ENCODE results near the gene CCDC158. TPM values are rescaled to one million over a fixed set of nuclear protein-coding genes. Genes with fewer than 3 reads are reported as not detected.

The CCDC158 gene
- total and polyA plus RNA-seq, 7 donors, result 0.17 to 0.32 (median 0.17) TPM; not detected in 4

DNA sequence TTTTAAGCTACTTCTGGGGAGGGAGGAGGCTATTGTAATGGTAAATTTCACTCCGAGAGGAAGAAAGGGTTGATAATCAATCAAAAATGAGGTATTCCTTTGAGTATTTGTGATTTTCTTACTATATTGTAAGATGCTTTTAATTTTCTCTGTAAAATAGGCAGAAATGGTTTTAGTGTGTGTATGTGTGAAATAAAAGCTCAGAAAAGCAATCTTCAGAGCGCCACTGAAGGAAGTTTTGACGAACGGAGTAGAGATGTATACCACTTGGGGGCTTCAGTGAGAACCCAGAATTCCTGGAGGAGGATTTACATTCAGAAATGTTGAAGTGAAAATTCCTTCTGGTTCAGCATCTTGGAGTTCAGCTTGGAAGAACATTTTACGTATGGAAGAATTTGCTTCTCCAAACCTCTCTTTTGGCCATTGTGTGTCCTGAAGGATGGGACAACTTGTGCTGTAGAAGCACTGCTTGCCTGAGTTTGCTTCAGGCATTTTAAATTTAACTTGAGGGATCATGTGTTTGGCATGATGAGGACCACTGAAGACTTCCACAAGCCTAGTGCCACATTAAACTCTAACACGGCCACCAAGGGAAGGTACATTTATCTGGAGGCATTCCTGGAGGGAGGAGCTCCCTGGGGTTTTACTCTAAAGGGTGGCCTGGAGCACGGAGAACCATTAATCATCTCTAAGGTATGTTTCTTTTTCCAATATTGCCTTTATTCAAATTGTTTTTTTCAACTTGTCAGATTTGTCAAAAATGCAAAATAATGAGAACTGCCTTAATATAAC is 14.8 kb upstream of the CCDC158 start:
- Histone ChIP-seq H3K36me3 (ENCODE audit: insufficient read depth in 1 of 2, low read depth in 1 of 2) (no peaks in the 10 kb centered on the region), H3K4me1 (no peaks in the 10 kb centered on the region), H3K27me3 (ENCODE audit: insufficient read depth in 3 of 3, low read length in 2 of 3) (no peaks in the 10 kb centered on the region), H3K27ac (no peak overlapping the region), H3K9me3 (no peaks in the 10 kb centered on the region), H3K4me3 (peak overlapping the region; percentile 40)
- ATAC-seq (no peak), DNase-seq (no peak)
- intact Hi-C loops (cut with DNase I), result loop anchor here (10.0 kb wide), 2 partner anchors 329 to 769 kb away; no protein-coding TSS in a partner anchor
- TF ChIP-seq, protein P1, sequence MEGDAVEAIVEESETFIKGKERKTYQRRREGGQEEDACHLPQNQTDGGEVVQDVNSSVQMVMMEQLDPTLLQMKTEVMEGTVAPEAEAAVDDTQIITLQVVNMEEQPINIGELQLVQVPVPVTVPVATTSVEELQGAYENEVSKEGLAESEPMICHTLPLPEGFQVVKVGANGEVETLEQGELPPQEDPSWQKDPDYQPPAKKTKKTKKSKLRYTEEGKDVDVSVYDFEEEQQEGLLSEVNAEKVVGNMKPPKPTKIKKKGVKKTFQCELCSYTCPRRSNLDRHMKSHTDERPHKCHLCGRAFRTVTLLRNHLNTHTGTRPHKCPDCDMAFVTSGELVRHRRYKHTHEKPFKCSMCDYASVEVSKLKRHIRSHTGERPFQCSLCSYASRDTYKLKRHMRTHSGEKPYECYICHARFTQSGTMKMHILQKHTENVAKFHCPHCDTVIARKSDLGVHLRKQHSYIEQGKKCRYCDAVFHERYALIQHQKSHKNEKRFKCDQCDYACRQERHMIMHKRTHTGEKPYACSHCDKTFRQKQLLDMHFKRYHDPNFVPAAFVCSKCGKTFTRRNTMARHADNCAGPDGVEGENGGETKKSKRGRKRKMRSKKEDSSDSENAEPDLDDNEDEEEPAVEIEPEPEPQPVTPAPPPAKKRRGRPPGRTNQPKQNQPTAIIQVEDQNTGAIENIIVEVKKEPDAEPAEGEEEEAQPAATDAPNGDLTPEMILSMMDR (IDR thresholded peaks at IDR 0.05), result no peak
- WGBS, 3 donors, result 56 to 63% (median 61%) methylated on average over 7 of the region's 7 CpGs

DNA sequence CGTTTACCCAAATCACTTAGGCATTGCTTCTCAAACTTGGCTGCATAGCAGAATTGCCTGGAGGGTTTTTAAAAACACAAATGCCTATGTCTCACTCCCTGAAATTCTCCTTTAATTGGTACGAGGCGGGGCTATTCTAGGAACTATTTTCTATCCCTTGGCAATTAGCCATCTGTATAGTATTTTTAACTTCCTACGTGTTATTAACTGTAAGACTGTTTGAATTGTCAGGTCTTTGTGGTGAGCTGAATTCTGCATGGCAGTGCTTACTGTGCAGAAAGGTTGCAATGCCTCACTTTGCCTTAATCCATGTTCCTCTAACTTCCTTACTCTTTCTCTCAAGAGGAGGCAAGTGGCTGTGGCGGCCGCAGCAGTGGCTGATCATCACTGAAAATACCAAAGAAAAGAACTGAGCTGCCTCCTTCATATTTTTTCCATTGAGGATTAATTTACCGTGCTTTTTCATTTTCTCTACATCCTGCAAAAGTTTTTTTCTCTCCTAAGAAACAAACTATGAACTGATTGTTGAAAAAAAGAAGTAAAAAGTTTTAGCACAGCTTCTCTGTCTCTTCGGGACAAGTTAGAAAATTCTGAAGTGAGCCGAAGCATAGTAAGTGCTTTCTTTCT is 14.1 kb upstream of the CCDC158 start, which contains the start of gene SHROOM3:
Gene SHROOM3, plus strand, starts transcription at position 329 of the 627 bp plus-strand sequence. CDS start 824 bp downstream, outside the sequence.
- TF ChIP-seq, protein P1 (IDR thresholded peaks at IDR 0.05), result no peak
- Histone ChIP-seq H3K4me1 (no peaks in the 10 kb centered on the region), H3K27me3 (ENCODE audit: insufficient read depth in 3 of 3, low read length in 2 of 3) (no peaks in the 10 kb centered on the region), H3K36me3 (ENCODE audit: insufficient read depth in 1 of 2, low read depth in 1 of 2) (no peaks in the 10 kb centered on the region), H3K9me3 (no peaks in the 10 kb centered on the region), H3K4me3 (peak within 1 kb of the TSS; percentile 40), H3K27ac (no peak within 1 kb of the TSS)
- intact Hi-C loops (cut with DNase I), result loop anchor here (5.0 to 10.0 kb wide), 4 partner anchors 67 to 770 kb away; no protein-coding TSS in a partner anchor
- DNase-seq, result no peak
- 31 to 39% (median 38%) methylated on average over 9 of the region's 9 CpGs for WGBS, 3 donors
- no peak for ATAC-seq

DNA sequence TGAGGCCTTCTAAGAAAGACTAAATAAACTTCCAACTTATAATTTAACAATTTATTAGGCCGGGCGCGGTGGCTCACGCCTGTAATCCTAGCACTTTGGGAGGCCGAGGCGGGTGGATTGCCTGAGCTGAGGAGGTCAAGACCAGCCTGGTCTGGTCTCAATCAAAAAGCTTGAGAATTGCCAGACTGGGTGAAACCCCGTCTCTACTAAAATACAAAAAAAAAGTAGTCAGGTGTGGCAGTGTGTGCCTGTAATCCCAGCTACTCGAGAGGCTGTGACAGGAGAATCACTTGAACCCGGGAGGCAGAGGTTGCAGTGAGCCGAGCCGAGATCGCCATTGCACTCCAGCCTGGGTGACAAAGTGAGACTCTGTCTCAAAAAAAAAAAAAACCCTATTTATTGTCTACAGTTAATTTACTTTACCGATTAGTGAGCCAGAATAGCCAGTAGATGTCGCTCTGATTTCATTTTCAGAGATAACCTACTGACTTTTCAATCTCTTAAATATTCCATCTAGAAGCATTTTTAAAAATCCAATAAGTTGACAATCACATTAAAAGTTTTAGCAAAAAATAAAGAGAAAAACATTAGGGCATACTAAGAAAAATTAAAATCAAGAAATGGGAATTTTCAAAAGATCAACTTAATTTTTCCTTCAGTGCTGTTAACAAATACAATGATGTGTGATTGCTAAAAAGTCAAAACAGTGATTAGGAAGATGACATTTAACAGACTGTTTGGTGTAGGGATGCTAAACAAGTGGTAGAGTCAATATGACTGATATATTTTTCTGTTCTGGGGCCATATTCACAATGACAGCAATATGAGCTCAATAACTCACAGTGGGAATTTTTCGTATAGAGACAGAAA is 9.8 kb upstream of the CCDC158 start:
- Histone ChIP-seq H3K9me3 (no peaks in the 10 kb centered on the region), H3K4me1 (peaks cover 6% of the 10 kb centered on the region), H3K36me3 (ENCODE audit: insufficient read depth in 1 of 2, low read depth in 1 of 2) (no peaks in the 10 kb centered on the region), H3K27me3 (ENCODE audit: insufficient read depth in 3 of 3, low read length in 2 of 3) (no peaks in the 10 kb centered on the region), H3K4me3 (no peak overlapping the region), H3K27ac (no peak overlapping the region)
- ATAC-seq (no peak), DNase-seq (no peak)
- TF ChIP-seq, protein P1 (IDR thresholded peaks at IDR 0.05), result peak; percentile 69
- WGBS, 3 donors, result 38 to 41% (median 40%) methylated on average over 15 of the region's 15 CpGs
- intact Hi-C loops (cut with DNase I), result loop anchor here (2.0 to 10.0 kb wide), 5 partner anchors 72 to 774 kb away; no protein-coding TSS in a partner anchor

DNA sequence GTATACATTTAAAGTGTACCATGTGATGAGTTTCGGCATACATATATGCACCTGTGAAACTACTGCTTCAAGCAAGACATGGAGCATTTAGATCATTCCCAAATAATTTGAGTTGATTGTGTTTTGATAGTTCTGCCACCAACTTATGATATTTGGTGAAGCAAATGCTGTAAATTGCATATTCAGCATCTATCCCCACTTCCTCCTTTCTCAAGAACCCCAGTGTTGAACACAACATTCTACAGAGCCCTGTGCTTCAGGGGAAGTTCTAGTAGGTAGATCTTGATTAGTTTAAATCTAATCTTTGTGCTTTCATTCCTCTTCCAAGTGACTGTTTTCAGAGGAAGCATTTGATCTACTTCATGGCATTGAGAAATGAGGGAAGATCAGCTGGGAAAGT is 8.7 kb upstream of the CCDC158 start:
- DNase-seq (no peak), ATAC-seq (no peak)
- Histone ChIP-seq H3K27me3 (ENCODE audit: insufficient read depth in 3 of 3, low read length in 2 of 3) (no peaks in the 10 kb centered on the region), H3K27ac (no peak overlapping the region), H3K9me3 (no peaks in the 10 kb centered on the region), H3K4me1 (peaks cover 6% of the 10 kb centered on the region), H3K36me3 (ENCODE audit: insufficient read depth in 1 of 2, low read depth in 1 of 2) (no peaks in the 10 kb centered on the region), H3K4me3 (no peak overlapping the region)
- TF ChIP-seq, protein P1 (IDR thresholded peaks at IDR 0.05), result no peak
- intact Hi-C loops (cut with DNase I), result loop anchor here (2.0 to 10.0 kb wide), 7 partner anchors 73 to 775 kb away; no protein-coding TSS in a partner anchor
- WGBS, 3 donors, result 93 to 100% (median 94%) methylated on average over 1 of the region's 1 CpG

Measured in psoas muscle (tissue), 8 donors.